Mucosa of descending colon (tissue), 3 donors: ENCODE data around the gene TASOR2. TPM values are rescaled to one million over a fixed set of nuclear protein-coding genes. Genes with fewer than 3 reads are reported as not detected.
A peak's percentile ranks its signal among the peaks of the same experiment; 100 is the strongest.

Experiments
- ATAC-seq: fragments of 200-7000 bp; cut with Tn5 transposase; one replicate; pipeline ENCODE4 v1.9.1; 2020; ENCODE audit warnings: mild to moderate bottlenecking, moderate library complexity
- DNase-seq, 3 donors: peaks; one replicate each; pipeline ENCODE4 v3.0.0-alpha.2; 2020
- H3K36me3 ChIP-seq: fragments of 200-600 bp; one replicate; pipeline ENCODE4 v1.8.0; 2021; ENCODE audit warnings: low read depth, mild to moderate bottlenecking
- H3K4me1 ChIP-seq: fragments of 200-600 bp; one replicate; pipeline ENCODE4 v1.8.0; 2021; ENCODE audit warnings: low read depth, mild to moderate bottlenecking
- H3K4me3 ChIP-seq: fragments of 200-600 bp; one replicate; pipeline ENCODE4 v1.8.0; 2021; ENCODE audit warnings: mild to moderate bottlenecking
- H3K9me3 ChIP-seq: fragments of 200-600 bp; one replicate; pipeline ENCODE4 v1.8.0; 2021; ENCODE audit warnings: mild to moderate bottlenecking
- intact Hi-C, 2 donors: fragments of 100-400 bp; cut with DNase I in 1 of 2; cut with micrococcal nuclease in 1 of 2; formaldehyde crosslinking; loops; one replicate each; pipeline versions ENCODE4 v1.11.0 to v1.11.1; 2022; cut with DNase I, micrococcal nuclease
- total RNA-seq, 3 donors: library from RNA; stranded (reverse); fragmentation: NEBNext Ultra II Directional in 2 of 3; extraction: Animal tissue kit (Norgen Biotek cat#: 25700) in 2 of 3; gene quantifications; one replicate each; pipeline versions ENCODE4 v1.2.1 to v1.2.4, GENCODE V29; 2021 to 2023
- TF ChIP-seq, protein P1 (sequence below): fragments of 200-600 bp; IDR thresholded peaks from one replicate; pipeline ENCODE4 v1.8.0; 2022; ENCODE audit warnings: antibody characterized with exemption, mild to moderate bottlenecking
- donor health status: DM: no; HTN: no; CAD: no; lungs with moderate emphysema.
- donor health status: DM: no; HTN: no; CAD: no.
- donor health status: DM: no; HTN: yes; CAD: no.

The TASOR2 gene
- total RNA-seq, 3 donors from 2014 or later = 46.4 to 63.2 (median 58.4) TPM

DNA sequence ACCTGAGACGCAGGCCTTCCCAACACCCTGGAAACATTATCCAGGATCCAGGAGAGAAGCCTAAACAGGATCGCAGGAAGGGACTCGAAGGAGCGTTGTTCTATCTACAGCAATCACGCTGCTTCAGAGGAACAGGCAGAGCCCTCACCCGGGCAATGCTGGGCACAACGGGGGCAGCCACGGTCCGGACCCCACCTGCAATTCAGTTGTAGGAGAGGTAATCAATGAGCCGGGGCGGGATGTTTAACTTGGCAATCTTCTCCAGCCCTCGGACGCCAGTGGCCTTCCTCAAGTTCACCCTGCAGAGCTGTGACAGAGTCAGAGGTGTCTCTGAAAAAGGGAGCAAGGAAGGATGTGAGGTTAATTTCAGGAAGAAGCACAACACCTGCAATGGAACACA, 44.1 kb upstream of the TASOR2 start:
- ATAC-seq (peak; percentile 45), DNase-seq (no peak)
- TF ChIP-seq, protein P1, sequence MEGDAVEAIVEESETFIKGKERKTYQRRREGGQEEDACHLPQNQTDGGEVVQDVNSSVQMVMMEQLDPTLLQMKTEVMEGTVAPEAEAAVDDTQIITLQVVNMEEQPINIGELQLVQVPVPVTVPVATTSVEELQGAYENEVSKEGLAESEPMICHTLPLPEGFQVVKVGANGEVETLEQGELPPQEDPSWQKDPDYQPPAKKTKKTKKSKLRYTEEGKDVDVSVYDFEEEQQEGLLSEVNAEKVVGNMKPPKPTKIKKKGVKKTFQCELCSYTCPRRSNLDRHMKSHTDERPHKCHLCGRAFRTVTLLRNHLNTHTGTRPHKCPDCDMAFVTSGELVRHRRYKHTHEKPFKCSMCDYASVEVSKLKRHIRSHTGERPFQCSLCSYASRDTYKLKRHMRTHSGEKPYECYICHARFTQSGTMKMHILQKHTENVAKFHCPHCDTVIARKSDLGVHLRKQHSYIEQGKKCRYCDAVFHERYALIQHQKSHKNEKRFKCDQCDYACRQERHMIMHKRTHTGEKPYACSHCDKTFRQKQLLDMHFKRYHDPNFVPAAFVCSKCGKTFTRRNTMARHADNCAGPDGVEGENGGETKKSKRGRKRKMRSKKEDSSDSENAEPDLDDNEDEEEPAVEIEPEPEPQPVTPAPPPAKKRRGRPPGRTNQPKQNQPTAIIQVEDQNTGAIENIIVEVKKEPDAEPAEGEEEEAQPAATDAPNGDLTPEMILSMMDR = no peak
- intact Hi-C loops = no loop called here
- Histone ChIP-seq H3K4me3 (no peak overlapping the region), H3K4me1 (peaks cover 16% of the 10 kb centered on the region), H3K9me3 (no peaks in the 10 kb centered on the region), H3K36me3 (no peaks in the 10 kb centered on the region)

DNA sequence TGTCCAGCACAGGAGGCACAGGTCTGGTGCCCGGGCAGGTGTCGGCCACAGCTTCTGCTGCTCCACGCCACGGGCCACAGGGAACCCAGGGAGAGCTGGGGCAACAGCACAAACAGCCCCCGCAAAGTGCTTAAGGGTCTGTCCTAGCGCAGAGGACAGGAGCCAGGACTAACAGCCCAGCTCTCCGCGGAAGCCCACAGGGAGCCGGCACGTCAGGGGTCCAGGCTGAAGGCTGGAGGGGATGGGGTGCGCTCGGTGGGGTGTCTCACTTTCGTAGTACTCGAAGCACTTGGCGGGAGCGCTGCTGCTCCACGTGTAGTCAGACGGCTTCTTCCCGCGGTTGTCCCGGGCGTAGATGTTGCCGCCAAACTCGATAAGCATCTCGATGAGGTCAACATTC, 43.1 kb upstream of the TASOR2 start:
- DNase-seq = no peak
- Histone ChIP-seq H3K4me1 (peaks cover 25% of the 10 kb centered on the region), H3K36me3 (no peaks in the 10 kb centered on the region), H3K9me3 (no peaks in the 10 kb centered on the region), H3K4me3 (no peak overlapping the region)
- no peak for ATAC-seq
- TF ChIP-seq, protein P1 = no peak
- intact Hi-C loops = no loop called here

DNA sequence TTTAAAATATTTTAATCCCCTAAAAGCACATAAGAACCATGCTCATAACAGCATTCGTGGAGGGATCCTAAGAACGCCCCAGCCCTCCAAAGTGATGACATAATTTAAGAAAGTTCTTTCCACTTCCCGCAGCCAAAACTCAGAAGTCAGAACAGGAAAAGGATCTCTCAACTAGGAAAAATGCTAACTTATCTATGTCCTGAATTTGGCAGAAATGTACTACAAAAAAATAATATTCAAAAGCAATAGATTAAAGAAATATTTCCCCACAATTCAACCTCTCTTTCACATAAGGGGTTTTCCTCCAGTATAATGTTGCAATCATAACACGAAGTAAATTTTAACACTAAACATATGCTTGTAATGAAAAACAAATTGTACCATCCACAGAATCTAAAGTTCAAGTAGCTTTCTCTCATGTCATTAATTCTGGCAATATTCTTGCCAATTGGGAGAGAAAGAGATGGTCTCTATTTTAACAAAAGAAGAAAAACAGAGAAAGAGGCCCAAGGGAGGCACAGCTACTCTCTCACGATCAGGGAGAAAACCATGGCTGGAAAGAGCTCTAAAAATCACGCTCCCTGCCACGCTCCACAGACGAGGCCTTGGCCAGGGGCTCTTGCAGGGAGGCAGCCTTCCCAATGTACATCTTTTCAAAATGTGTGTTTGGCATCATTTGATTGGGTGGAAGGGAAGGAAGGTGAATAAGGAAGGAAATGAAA, 41.1 kb upstream of the TASOR2 start:
- DNase-seq = no peak
- peaks cover 27% of the 10 kb centered on the region for H3K4me1 ChIP-seq
- H3K36me3 ChIP-seq = no peaks in the 10 kb centered on the region
- TF ChIP-seq, protein P1 = no peak
- H3K9me3 ChIP-seq = no peaks in the 10 kb centered on the region
- no peak for ATAC-seq
- intact Hi-C loops = no loop called here
- H3K4me3 ChIP-seq = no peak overlapping the region

DNA sequence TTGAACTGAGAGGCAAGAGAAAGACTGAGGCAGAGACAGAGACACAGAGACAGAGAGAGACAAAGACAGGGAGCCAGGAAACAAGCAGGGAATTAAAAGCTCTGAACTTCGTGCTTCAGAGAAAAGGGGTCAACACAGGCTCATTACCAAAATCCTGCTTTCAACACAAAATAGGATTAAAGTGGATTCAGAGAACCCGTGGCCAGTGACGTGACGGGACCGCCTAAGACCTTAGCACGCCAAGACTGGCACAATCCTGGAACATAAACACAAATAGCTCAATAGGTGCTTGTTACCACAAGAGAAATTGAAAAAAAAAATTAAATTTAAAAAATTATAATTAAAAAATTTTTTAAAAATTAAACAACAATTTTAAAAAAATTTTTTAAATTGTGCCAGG, 39.7 kb upstream of the TASOR2 start:
- DNase-seq (no peak), ATAC-seq (no peak)
- Histone ChIP-seq H3K9me3 (no peaks in the 10 kb centered on the region), H3K4me1 (peaks cover 27% of the 10 kb centered on the region), H3K4me3 (no peak overlapping the region), H3K36me3 (no peaks in the 10 kb centered on the region)
- intact Hi-C loops = no loop called here
- TF ChIP-seq, protein P1 = no peak

DNA sequence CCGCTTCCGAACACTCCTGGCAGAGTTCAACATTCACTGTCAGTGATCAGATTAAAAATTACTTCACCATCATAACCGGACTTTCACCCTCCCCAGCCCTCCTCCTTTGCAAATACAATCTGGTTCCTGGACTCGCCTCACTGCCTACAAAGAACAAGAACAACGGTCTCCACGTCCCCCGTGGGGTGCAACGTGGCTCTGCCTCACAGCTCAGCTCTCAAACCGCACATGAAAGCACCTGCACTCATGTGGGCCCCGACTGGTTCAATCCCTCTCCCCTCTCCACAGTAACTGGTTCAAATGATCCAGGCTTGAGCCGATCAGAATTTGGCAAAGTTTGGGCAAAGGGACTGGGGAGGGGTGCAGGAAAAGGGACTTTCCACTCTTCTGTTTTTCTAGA, 39.3 kb upstream of the TASOR2 start:
- DNase-seq (peak; percentile 63 to 80 (median 71)), ATAC-seq (peak; percentile 92)
- peaks cover 23% of the 10 kb centered on the region for H3K4me1 ChIP-seq
- TF ChIP-seq, protein P1 = no peak
- no peak overlapping the region for H3K4me3 ChIP-seq
- intact Hi-C loops = no loop called here
- no peaks in the 10 kb centered on the region for H3K9me3 ChIP-seq
- H3K36me3 ChIP-seq = no peaks in the 10 kb centered on the region
